HG03575 (cell line): ENCODE results near the gene RBM25.

Experiments
- ATAC-seq: cut with Tn5 transposase; IDR thresholded peaks from one replicate; pipeline ENCODE4 v1.9.1; 2021; ENCODE audit not compliant: unreplicated experiment, insufficient number of reproducible peaks, low FRiP score; ENCODE audit errors: extremely low read depth

Gene RBM25

DNA sequence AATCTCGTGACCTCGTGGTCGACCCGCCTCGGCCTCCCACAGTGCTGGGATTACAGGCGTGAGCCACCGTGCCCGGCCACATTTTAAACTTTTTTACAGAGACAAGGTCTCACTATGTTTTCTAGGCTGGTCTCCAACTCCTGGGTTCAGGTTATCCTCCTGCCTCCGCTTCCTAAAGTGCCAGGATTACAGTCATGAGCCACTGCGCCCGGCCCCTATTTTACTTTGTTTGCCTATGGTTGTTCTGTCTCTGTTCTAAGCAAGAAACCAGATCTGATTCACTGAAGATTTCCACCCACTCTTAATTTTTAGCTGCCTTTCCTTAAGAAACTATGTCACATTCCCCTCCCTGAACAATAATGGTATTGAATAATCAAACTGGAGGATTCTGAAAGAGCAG, 39.1 kb downstream of the RBM25 start:
- no peak for ATAC-seq

DNA sequence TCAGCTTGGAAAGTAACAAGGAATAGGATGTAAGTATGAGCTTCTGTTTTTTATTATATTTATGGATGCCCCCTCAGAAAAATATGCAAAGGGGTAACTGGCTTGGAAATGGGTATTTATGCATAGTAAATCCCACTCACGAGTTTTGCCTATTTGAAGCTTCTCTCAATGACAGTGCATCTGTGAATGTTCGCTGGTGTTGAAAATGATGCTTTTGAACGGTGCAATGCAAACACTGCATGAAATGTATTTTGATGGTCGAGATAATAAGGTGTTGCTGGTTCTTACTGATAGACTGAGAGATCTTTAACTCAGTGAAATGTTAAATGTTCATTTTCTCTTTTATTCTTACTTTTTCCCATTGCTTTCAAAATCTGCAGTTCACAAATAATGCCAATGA, 42.0 kb downstream of the RBM25 start:
- no peak for ATAC-seq

DNA sequence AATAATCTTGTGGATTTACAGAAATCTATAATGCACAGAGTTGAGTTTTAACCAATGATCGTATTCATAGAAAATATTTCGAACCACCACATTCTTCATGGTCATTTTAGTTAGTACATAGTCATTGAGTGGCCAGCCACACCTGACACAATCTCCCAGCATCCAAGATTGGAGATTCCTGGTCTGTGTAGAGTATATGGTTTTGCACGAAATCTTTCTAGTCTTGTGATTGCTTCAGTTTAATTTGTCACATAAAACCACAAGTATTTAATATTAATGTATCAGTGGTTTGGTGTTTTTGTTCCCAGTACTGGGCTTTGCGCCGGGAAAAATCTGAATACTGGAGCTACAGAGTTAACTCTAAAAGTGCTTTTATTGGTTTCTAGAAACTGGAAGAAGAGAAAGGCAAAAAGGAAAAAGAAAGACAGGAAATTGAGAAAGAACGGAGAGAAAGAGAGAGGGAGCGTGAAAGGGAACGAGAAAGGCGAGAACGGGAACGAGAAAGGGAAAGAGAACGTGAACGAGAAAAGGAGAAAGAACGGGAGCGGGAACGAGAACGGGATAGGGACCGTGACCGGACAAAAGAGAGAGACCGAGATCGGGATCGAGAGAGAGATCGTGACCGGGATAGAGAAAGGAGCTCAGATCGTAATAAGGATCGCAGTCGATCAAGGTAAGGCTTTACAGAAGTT, 44.6 kb downstream of the RBM25 start:
- ATAC-seq = no peak

GRCh38 chr14:73105050-73105449, 46.7 kb downstream of the RBM25 start:
- ATAC-seq = no peak

GRCh38 chr14:73105727-73106126, 47.4 kb downstream of the RBM25 start:
- no peak for ATAC-seq

- ATAC-seq = no peak
Measured at GRCh38 chr14:73116079-73116665, 57.8 kb downstream of the RBM25 start.

- ATAC-seq = no peak
Measured at GRCh38 chr14:73124180-73124894, 66.0 kb downstream of the RBM25 start.

GRCh38 chr14:73125169-73125588, 66.8 kb downstream of the RBM25 start:
- ATAC-seq = no peak

DNA sequence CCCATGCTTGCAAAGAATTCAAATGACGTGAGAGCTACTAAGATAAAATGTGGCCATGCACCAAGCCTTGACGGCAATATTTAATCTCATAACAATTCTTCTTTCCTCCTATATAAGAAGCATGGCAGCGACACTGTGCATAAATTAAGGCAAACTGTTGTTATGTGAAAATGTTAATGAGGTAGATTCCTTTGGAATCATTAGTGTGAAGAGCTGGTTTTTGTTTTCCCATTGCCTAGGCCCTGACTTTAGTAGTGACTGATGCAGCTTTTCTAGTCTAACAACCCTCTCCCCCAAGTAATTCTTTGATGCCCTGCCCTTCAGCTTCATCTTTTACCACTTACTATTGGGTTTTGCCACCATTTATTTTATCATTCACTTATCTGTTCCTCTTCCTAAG, 67.4 kb downstream of the RBM25 start:
- no peak for ATAC-seq

DNA sequence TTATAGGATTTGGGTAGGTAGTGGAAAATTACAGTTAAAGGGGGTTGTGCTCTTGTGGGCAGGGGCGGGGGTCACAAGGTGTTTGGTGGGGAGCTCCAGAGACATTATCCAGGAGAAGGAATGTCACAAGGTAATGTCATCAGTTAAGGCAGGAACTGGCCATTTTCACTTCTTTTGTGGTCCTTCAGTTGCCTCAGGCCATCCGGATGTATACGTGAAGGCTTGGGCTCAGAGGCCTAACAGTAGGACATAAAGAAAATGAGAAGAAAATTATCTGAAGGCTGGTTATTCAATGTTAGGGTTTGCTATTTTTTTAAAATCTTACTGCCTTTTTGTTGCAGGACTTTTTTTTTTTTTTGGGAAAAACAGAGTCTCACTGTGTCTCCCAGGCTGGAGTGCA, 75.5 kb downstream of the RBM25 start:
- no peak for ATAC-seq

DNA sequence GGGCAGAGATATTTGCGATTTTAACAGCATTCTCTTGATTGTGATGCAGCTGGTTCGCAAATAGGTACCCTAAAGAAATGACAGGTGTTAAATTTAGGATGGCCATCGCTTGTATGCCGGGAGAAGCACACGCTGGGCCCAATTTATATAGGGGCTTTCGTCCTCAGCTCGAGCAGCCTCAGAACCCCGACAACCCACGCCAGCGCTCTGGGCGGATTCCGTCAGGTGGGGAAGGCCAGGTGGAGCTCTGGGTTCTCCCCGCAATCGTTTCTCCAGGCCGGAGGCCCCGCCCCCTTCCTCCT, 77.7 kb downstream of the RBM25 start:
- no peak for ATAC-seq

GRCh38 chr14:73136387-73137225, 78.3 kb downstream of the RBM25 start, which contains the start of gene PSEN1:
Gene PSEN1 (plus strand): TSS chr14:73136507. CDS start chr14:73148020, 11,513 bp downstream.
- no peak for ATAC-seq

- no peak for ATAC-seq
Measured at GRCh38 chr14:73140811-73141323, 82.5 kb downstream of the RBM25 start.

DNA sequence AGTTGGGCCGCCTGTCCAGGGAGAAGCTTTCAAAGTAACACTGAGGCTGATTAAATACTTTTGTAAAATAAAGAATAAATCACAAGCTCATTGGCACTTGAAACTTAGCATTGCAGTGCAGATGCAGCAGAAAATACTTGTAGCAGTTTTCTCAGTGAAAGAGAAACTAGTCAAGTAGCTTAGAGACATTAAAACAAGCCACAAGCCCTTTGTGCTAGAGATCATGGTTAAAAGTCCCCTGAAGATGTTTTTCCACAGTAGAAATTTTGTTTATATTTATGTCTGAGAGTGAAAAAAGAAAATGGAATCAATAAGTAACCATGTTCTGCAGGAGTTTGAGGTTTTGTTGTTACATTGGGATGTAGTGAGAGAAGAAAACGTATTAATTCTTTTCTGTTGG, 83.9 kb downstream of the RBM25 start:
- no peak for ATAC-seq

DNA sequence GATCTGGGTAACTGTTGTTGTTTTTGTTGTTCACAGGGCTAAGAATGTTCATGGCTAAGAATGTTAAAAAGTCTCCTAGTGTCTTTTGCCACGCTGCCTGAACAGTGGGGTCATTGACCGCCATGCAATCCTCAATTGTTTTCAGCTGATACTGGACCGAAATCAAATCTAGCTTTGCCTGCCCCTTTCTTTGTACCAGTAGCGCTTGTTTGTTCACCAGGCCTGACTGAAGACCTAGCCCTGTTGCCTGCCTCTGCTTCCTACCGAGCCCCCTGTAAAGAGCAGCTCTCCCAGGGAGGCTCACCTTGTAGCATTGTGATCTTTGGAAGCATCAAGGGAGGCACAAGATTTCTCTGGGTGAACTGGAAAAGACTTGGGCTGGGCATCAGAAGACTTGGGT, 84.7 kb downstream of the RBM25 start:
- ATAC-seq = no peak

GRCh38 chr14:73143617-73144016, 85.3 kb downstream of the RBM25 start:
- ATAC-seq = no peak

DNA sequence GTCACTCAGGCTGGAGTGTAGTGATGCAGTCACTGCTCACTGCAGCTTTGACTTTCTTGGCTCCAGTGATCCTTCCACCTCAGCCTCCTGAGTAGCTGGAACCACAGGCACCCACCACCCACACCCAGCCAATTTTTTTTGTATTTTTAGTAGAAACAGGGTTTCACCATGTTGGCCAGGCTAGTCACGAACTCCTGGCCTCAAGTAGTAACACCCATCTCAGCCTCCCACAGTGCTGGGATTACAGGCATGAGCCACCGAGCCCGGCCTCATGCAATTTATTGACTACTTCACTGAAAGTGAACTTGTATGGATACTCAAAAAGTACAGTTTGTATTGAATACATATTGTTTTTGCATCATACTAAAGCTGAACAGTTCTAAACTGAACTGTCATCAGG, 87.0 kb downstream of the RBM25 start:
- no peak for ATAC-seq

- ATAC-seq = no peak
Measured at GRCh38 chr14:73146111-73146510, 87.8 kb downstream of the RBM25 start.

GRCh38 chr14:73149753-73150152, 91.4 kb downstream of the RBM25 start:
- no peak for ATAC-seq
